Esophagus muscularis mucosa (tissue), 4 donors: ENCODE results near the gene DAPK2. TPM values are rescaled to one million over a fixed set of nuclear protein-coding genes. Genes with fewer than 3 reads are reported as not detected.

Source experiments
- DNase-seq: peaks from one replicate; pipeline ENCODE4 v3.0.0-alpha.2; 2017; ENCODE audit errors: extremely low spot score
- H3K27ac ChIP-seq, 4 donors: fragments of 200-600 bp; sonication (generic); replicated peaks in 1 of 4; 1 replicate in 3 of 4; 2 replicates in 1 of 4; pipeline ENCODE4 v1.5.1; 2016 to 2019; ENCODE audit warnings: mild to moderate bottlenecking in 1 of 4
- H3K27me3 ChIP-seq, 4 donors: fragments of 200-600 bp; sonication (generic); one replicate each; pipeline versions ENCODE4 v1.5.1 to v1.6.0; 2016 to 2019
- H3K36me3 ChIP-seq, 4 donors: fragments of 200-600 bp; sonication (generic); one replicate each; pipeline ENCODE4 v1.5.1; 2016 to 2019
- H3K4me1 ChIP-seq, 4 donors: fragments of 200-600 bp; sonication (generic); one replicate each; pipeline ENCODE4 v1.5.1; 2016 to 2019
- H3K4me3 ChIP-seq, 4 donors: fragments of 200-600 bp; sonication (generic); 1 replicate in 2 of 4; 2 replicates in 2 of 4; pipeline ENCODE4 v1.5.1; 2016 to 2019; ENCODE audit warnings: mild to moderate bottlenecking in 4 of 4, moderate library complexity in 1 of 4
- H3K9me3 ChIP-seq, 4 donors: fragments of 200-600 bp; sonication (generic); 1 replicate in 3 of 4; 2 replicates in 1 of 4; pipeline ENCODE4 v1.5.1; 2016 to 2019
- CTCF ChIP-seq, 3 experiments: fragments of 200-600 bp in 2 of 3; fragments of 450-650 bp in 1 of 3; sonication (generic) in 2 of 3; IDR thresholded peaks; one replicate each; pipeline ENCODE4 v1.5.1; 2017 to 2019; ENCODE audit warnings: antibody characterized with exemption in 3 of 3, mild to moderate bottlenecking in 2 of 3, moderate library complexity in 1 of 3
- EP300 ChIP-seq: sonication (generic); formaldehyde crosslinking; IDR thresholded peaks from one replicate; pipeline ENCODE4 v1.6.1; 2017; ENCODE audit warnings: antibody characterized with exemption
- POLR2A ChIP-seq: fragments of 450-650 bp; IDR thresholded peaks from one replicate; pipeline ENCODE4 v1.6.1; 2017; ENCODE audit warnings: antibody characterized with exemption, moderate library complexity, mild to moderate bottlenecking, low read depth
- POLR2AphosphoS5 ChIP-seq, 2 donors: sonication (generic); formaldehyde crosslinking; IDR thresholded peaks; one replicate each; pipeline ENCODE4 v1.6.1; 2017; ENCODE audit warnings: antibody characterized with exemption in 2 of 2
- WGBS: methylation state at CpG from one replicate; pipeline ENCODE4 v1.1.5; 2018; 5-methylcytosine and 5-hydroxymethylcytosine counted together
- intact Hi-C: fragments of 100-400 bp; cut with DNase I; formaldehyde crosslinking; loops from one replicate; pipeline ENCODE4 v1.15.1; 2023
- total RNA-seq, 4 donors: library from RNA; depleted of rRNA; stranded (reverse); fragments of >200 nt; gene quantifications; one replicate each; pipeline versions ENCODE4 v1.1.0 to v1.2.1, GENCODE V29; 2016

Gene DAPK2
- total RNA-seq, 4 donors from 2014 or later, result 1.5 to 11.2 (median 7.3) TPM

- no peaks in the 10 kb centered on the region for H3K9me3 ChIP-seq
- intact Hi-C loops, result loop anchor here (5.0 kb wide), 1 partner anchor 98 kb away; the partner anchor contains the start of gene DAPK2
- no peak overlapping the region for H3K4me3 ChIP-seq
- no peaks in the 10 kb centered on the region for H3K36me3 ChIP-seq
- WGBS, result no CpG with 5 or more reads among the region's 2 CpGs
- H3K27me3 ChIP-seq, result no peaks in the 10 kb centered on the region
- TF ChIP-seq POLR2A, result no peak
- no peak for TF ChIP-seq EP300
- TF ChIP-seq POLR2AphosphoS5 (IDR thresholded peaks at IDR 0.05), result no peak
- no peak for TF ChIP-seq CTCF (IDR thresholded peaks at IDR 0.05)
- DNase-seq, result peak; percentile 66
- peaks cover 9 to 25% (median 22%) of the 10 kb centered on the region in 4 donors for H3K4me1 ChIP-seq
- H3K27ac ChIP-seq, result no peak overlapping the region
These were observed 97.3 kb downstream of the DAPK2 start for GRCh38 chr15:63948971-63949370.

- H3K27me3 ChIP-seq, result no peaks in the 10 kb centered on the region
- H3K36me3 ChIP-seq, result no peaks in the 10 kb centered on the region
- H3K4me1 ChIP-seq, result peaks cover 6 to 25% (median 22%) of the 10 kb centered on the region in 4 donors
- DNase-seq, result peak; percentile 29
- no peak overlapping the region for H3K27ac ChIP-seq
- 95% methylated on average over 5 of the region's 5 CpGs for WGBS
- intact Hi-C loops, result loop anchor here (5.0 kb wide), 1 partner anchor 99 kb away; the partner anchor contains the start of gene DAPK2
- H3K9me3 ChIP-seq, result no peaks in the 10 kb centered on the region
- no peak for TF ChIP-seq CTCF (IDR thresholded peaks at IDR 0.05)
- no peak for TF ChIP-seq POLR2AphosphoS5 (IDR thresholded peaks at IDR 0.05)
- no peak for TF ChIP-seq POLR2A
- no peak for TF ChIP-seq EP300
- H3K4me3 ChIP-seq, result no peak overlapping the region
These were observed 97.8 kb downstream of the DAPK2 start for GRCh38 chr15:63948436-63948835.

- Histone ChIP-seq H3K4me3 (no peak overlapping the region), H3K27me3 (no peaks in the 10 kb centered on the region), H3K36me3 (no peaks in the 10 kb centered on the region), H3K4me1 (peaks cover 3 to 25% (median 22%) of the 10 kb centered on the region in 4 donors), H3K27ac (no peak overlapping the region), H3K9me3 (no peaks in the 10 kb centered on the region)
- no peak for DNase-seq
- 97% methylated on average over 4 of the region's 4 CpGs for WGBS
- intact Hi-C loops, result loop anchor here (5.0 kb wide), 1 partner anchor 100 kb away; the partner anchor contains the start of gene DAPK2
- no peak for TF ChIP-seq POLR2AphosphoS5 (IDR thresholded peaks at IDR 0.05)
- no peak for TF ChIP-seq POLR2A
- no peak for TF ChIP-seq CTCF (IDR thresholded peaks at IDR 0.05)
- TF ChIP-seq EP300, result no peak
These were observed 99.1 kb downstream of the DAPK2 start for GRCh38 chr15:63947228-63947627.

- no peak overlapping the region for H3K4me3 ChIP-seq
- H3K9me3 ChIP-seq, result no peaks in the 10 kb centered on the region
- WGBS, result 84% methylated on average over 2 of the region's 4 CpGs
- TF ChIP-seq EP300 (no peak), CTCF (IDR thresholded peaks at IDR 0.05) (no peak), POLR2AphosphoS5 (IDR thresholded peaks at IDR 0.05) (no peak), POLR2A (no peak)
- intact Hi-C loops, result loop anchor here (5.0 kb wide), 1 partner anchor 101 kb away; the partner anchor contains the start of gene DAPK2
- no peaks in the 10 kb centered on the region for H3K27me3 ChIP-seq
- H3K27ac ChIP-seq, result no peak overlapping the region
- H3K36me3 ChIP-seq, result no peaks in the 10 kb centered on the region
- H3K4me1 ChIP-seq, result peaks cover 8 to 26% (median 20%) of the 10 kb centered on the region in 4 donors
- DNase-seq, result peak; percentile 87
These were observed 99.7 kb downstream of the DAPK2 start for GRCh38 chr15:63946524-63947065.
